Measurements from ENCODE around the gene CARNS1.

The CARNS1 gene

GRCh38 chr11:67440229-67441097 is 25.0 kb downstream of the CARNS1 start:
- no peak for DNase-seq (ENCODE audit: low read depth in 1 of 2, low spot score in 1 of 2)

- no peak for DNase-seq (ENCODE audit: low read depth in 1 of 2, low spot score in 1 of 2)
These were observed 25.7 kb downstream of the CARNS1 start for GRCh38 chr11:67441098-67441563.

- no peak for DNase-seq (ENCODE audit: low read depth in 1 of 2, low spot score in 1 of 2)
These were observed 26.4 kb downstream of the CARNS1 start for GRCh38 chr11:67441731-67442351.

GRCh38 chr11:67442504-67443404 is 27.3 kb downstream of the CARNS1 start:
- DNase-seq (ENCODE audit: low read depth in 1 of 2, low spot score in 1 of 2), result no peak

DNA sequence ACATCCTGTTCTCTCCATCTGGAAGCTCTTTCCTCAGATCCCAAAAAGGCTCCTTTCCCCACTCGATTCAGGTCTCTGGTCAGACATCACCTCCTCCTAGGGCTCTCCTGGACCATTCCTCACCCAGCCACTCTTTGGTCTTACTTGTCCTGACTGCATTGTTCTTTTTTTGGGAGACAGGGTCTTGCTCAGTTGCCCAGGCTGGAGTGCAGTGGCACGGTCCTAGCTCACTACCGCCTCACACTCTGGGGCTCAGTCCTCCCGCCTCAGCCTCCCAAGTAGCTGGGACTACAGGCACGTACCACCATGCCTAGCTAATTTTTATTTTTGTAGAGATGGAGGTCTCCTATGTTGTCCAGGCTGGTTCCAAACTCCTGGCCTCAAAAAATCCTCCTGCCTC is 30.0 kb downstream of the CARNS1 start:
- DNase-seq (ENCODE audit: low read depth in 1 of 2, low spot score in 1 of 2), result no peak

GRCh38 chr11:67448220-67448609 is 32.7 kb downstream of the CARNS1 start:
- no peak for DNase-seq (ENCODE audit: low read depth in 1 of 2, low spot score in 1 of 2)

DNA sequence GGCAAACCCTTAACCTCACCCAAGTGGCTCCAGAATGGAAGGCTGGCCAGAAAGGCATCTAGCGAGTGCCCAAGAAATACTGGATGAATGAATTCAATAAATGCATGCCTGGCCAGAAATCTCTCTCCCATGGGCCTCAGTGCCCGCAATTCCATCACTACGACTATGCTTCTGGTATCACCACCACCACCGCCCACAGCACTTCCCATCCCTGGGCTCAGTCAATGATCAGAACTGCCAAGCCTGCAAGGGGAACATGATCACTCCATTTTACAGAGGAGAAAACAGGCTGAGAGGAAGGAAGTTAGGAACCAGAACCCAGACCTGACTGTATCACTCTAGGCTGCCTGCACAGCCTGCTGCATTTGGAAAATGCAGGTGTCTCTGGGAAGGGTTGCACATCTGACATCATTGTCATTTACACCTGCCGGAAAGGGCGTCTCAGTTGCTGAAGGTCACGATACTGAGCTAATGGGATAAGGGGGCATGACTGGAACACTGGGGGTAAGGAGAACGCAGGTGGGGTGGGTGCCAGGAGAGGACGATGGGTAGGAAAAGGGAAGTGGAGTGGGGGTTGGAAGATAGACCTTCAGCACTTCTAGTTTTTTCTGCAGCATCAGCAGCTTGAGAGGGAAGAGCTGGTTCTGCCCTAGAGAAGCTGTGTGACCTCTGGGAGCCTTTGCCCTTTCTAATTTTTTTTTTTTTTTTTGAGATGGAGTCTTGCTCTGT is 33.8 kb downstream of the CARNS1 start:
- DNase-seq (ENCODE audit: low read depth in 1 of 2, low spot score in 1 of 2), result no peak

DNA sequence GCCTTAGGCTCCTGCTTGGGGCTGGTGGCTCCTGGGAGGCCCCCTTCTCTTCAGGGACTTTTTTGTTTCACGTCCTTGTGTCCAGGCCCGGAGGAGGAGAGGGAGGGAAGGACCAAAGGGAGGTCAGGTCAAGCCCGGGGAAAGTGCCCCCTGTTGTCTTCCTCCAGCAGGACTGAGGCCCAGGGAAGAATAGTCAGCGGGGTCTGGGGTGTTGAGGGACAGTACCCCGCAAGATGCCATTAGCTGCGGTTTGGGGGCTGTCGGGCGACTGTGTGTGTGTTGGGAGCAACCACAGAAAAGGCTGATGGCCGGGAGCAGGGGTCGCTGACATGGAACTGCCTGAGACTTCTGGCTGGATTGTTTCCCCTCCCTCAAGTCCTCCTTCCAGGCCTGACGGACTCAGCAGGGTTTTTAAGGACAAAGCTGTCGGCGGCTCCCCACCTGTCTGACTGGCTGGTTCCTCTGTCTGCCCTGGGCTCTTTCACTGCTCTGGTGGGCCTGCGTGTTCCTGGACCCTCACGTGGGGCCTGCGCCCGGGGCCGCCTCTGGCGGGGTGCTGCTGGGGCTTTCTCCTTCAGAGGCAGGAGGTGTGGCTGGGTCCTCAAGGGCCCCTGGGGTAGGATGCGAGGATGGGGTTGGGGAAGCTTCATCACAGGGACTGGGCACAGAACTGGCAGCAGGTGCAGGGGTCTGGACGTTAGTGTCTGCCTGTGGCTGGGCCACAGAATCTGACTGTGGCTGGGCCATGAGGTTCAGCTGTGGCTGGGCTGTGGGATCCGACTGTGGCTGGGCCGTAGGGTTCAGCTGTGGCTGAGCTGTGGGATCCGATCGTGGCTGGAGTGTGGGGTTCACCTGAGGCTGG is 35.5 kb downstream of the CARNS1 start:
- DNase-seq (ENCODE audit: low read depth in 1 of 2, low spot score in 1 of 2), result no peak

GRCh38 chr11:67451658-67451976 is 36.1 kb downstream of the CARNS1 start:
- DNase-seq (ENCODE audit: low read depth in 1 of 2, low spot score in 1 of 2), result no peak

GRCh38 chr11:67452141-67452952 is 36.9 kb downstream of the CARNS1 start, which contains the start of gene GPR152:
GPR152 (minus strand) TSS chr11:67452729; CDS start chr11:67452724, 5 bp downstream.
- no peak for DNase-seq (ENCODE audit: low read depth in 1 of 2, low spot score in 1 of 2)

DNA sequence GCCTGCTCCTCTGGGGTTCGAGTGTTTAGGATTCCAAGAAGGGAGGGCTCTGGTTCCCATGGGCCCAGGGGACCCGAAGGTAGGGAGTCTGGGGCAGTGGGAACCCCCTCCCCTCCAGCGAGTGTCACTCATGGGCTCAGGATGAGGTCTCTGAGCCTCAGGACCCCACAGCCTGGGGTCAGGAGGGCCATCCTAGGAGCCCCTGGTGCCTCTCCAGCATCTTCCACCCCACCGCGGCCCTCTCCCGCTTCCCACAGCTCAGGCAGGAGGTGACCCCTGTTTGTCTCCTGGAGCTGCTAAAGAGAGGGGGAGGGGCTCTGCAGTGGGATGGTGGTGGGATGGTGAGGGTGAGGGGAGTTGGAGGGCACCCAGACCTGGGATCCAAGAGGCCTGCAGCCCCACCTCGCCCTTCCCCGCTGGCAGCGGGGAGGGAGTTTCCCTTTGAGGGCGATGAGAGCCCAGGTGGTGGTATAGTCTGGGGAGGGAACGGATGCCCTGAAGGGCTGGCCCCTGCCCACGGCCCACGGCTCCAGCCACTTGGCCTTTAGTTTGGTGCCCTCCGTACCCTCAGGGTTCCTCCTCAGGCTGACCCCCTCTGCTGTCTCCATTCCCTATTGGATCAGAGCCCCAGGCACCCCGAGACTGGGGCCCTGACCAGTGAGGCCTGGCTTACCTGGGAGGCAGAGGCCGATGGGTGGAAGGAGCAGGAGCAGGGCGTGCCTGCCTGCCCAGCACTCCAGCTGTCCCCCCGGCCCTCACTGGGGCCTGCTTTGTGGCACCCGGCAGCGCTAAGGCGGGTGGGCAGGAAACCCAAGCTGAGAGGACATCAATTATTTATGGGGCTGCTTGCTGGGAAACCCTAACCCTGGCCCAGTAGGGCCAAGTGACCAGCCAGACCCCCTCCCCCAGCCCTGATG is 38.6 kb downstream of the CARNS1 start:
- no peak for DNase-seq (ENCODE audit: low read depth in 1 of 2, low spot score in 1 of 2)

DNA sequence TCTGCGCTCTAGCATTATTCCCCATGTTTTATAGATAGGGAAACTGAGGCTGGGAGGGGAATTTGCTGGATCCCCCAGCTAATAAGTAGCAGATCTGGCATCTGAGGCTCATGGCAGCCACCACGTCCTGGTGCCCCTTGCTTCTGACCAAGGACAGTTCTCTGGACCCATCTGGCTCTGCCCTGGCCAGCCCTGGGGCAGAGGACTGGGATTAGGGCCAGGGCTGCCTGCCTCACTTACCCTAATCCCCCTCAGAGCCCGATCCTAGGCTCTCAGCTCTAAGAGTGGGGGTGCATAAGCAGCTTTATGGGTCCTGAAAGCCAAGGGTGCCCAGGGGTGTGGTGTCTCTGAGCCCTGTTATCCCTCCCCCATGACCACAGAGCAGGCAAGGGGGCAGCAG is 39.6 kb downstream of the CARNS1 start, which contains the start of gene CABP4:
Gene CABP4, plus strand, starts transcription at position 301 of the 400 bp plus-strand sequence. Its CDS starts 70 bp downstream, at position 371.
- DNase-seq (ENCODE audit: low read depth in 1 of 2, low spot score in 1 of 2), result no peak

DNA sequence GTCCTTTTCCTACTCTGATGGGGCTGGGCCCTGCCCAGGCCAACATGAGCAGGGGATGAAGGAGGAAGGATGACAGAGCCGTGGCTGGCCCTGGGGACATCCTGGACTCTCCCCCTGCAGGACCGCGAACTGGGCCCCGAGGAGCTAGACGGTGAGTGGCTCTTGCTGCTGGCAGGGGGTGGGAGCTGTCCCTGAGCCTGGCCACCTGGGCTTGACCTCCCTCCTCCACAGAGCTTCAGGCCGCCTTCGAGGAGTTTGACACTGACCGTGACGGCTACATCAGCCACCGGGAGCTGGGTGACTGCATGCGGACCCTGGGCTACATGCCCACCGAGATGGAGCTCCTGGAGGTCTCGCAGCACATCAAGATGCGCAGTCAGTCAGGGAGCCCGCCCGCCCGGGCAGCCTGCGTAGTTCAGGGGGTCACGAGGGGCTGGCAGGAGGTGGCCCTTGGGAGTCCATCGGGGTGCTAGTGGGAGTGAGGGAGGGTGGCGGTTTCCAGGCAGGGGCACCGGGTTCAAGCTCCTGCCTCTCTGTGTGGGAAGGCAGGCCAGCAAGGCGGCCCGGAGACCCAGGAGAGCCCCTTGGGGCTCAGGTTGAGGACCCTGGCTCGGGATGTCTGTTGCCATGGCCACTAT is 40.7 kb downstream of the CARNS1 start:
- no peak for DNase-seq (ENCODE audit: low read depth in 1 of 2, low spot score in 1 of 2)

GRCh38 chr11:67457453-67457852 is 42.0 kb downstream of the CARNS1 start:
- DNase-seq (ENCODE audit: low read depth in 1 of 2, low spot score in 1 of 2), result no peak

DNA sequence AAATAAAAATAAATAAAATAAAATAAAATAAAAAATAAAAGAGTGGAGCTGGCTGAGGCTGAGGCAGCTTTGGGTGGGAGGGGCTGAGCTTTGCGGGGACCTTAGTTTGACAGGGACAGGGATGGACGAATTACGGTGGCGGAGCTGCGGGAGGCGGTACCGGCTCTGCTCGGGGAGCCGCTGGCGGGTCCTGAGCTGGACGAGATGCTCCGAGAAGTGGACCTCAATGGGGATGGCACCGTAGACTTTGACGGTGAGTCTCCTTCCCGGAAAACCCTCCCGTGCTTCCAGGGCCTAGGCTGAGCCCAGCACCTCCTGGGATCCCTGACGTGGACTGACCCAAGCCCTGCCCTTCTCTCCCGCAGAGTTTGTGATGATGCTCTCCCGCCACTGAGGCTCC is 42.8 kb downstream of the CARNS1 start:
- DNase-seq (ENCODE audit: low read depth in 1 of 2, low spot score in 1 of 2), result no peak

DNA sequence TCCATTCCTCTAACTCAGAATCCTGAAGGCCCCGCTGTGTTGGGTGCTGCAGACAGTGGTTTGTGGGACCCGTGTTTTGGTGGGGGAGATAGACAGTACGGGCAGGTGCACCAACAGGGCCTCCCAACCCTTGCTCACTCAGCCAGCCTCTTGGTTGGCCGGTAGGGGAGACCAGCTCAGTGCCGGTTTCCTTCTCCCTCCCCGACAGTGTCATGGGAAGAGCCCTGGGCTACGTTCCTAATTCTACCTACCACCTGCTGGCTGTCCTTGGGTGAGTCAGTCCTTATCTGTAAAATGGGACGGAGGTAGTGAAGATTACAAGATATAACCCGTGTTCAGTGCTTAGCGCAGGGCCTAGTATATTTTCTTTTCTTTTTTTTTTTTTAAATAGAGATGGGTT is 47.7 kb downstream of the CARNS1 start:
- DNase-seq (ENCODE audit: low read depth in 1 of 2, low spot score in 1 of 2), result no peak

GRCh38 chr11:67463680-67464410 is 48.4 kb downstream of the CARNS1 start:
- no peak for DNase-seq (ENCODE audit: low read depth in 1 of 2, low spot score in 1 of 2)
